ENCODE measurements around the gene EIF2S1. TPM values are rescaled to one million over a fixed set of nuclear protein-coding genes. Genes with fewer than 3 reads are reported as not detected.

EIF2S1 gene
- total and polyA plus RNA-seq, 2 of the 13 experiments (the other 11 are each of a cell fraction or from before 2014, with no cell fraction given), result 49.1 to 246 TPM

DNA sequence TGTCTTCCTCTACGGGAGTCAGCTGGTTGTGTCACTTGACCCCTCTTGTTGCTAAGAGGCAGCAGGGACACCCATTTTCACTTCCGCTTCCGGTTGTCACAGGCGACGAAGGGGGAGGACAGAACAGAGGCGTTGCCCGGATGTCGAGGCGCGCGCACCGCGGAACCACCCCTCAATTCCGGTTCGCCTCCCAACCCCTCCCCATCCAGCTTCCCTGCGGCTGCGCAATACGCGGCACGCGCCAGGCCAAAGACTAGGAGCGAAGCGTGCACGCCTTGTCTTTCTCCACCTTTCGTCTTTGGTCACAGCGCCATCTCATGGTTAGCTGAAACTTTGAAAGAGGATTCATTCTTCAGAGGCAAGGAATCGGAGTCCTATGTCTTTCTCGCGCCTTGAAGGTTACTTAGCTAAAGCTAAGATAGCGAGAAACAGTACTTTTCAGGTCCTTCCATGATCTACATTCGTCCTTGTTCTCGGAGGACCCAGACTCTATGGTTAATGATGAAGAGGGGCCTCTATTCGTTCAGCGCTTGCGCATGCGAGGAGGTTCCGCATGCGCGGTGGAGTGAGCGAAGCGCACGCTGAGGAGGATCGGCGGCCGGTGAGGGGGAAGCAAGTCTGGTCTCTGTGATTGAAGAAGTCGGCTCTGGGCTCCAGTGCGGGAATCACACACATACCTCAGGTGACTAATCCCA is at the start of gene EIF2S1, which contains the start of gene ATP6V1D (continued):
- peak; percentile 97 for TF ChIP-seq GABPB1 (CRISPR knock-in tag; IDR thresholded peaks at IDR 0.05)
- TF ChIP-seq FOXP1 (IDR thresholded peaks at IDR 0.05), result no peak
- peak; percentile 14; the same call in 1 of the 2 replicates for TF ChIP-seq FOXP1 (CRISPR knock-in tag; IDR thresholded peaks at IDR 0.05)
- peak; percentile 64; the same call in 1 of the 2 replicates for TF ChIP-seq IKZF5 (CRISPR knock-in tag; IDR thresholded peaks at IDR 0.05)
- TF ChIP-seq YEATS4 (CRISPR knock-in tag; IDR thresholded peaks at IDR 0.05; ENCODE audit: borderline replicate concordance), result peak; percentile 86; the same call in 1 of the 2 replicates
- peak; percentile 85 for TF ChIP-seq TARDBP (CRISPR knock-in tag; IDR thresholded peaks at IDR 0.05)
- no peak for TF ChIP-seq ZNF10 (CRISPR knock-in tag; IDR thresholded peaks at IDR 0.05; ENCODE audit: borderline replicate concordance, low read depth)
- no peak for TF ChIP-seq ZFP36 (IDR thresholded peaks at IDR 0.05; ENCODE audit: borderline replicate concordance, low read depth, low read length, partially characterized antibody)
- no peak for TF ChIP-seq HMG20A (CRISPR knock-in tag; IDR thresholded peaks at IDR 0.05; ENCODE audit: borderline replicate concordance)
- no peak for TF ChIP-seq GTF3A (CRISPR knock-in tag; conservative IDR thresholded peaks at IDR 0.05)
- peak; percentile 12; the same call in 1 of the 2 replicates for TF ChIP-seq ZNF24 (IDR thresholded peaks at IDR 0.05)
- peak; percentile 96 for TF ChIP-seq PHF20 (CRISPR knock-in tag; IDR thresholded peaks at IDR 0.05)
- peak; percentile 74; the same call in 1 of the 2 replicates for TF ChIP-seq ZNF580 (CRISPR knock-in tag; IDR thresholded peaks at IDR 0.05; ENCODE audit: borderline replicate concordance, low read depth)
- TF ChIP-seq PCBP1 (IDR thresholded peaks at IDR 0.05; ENCODE audit: borderline replicate concordance, low read depth, low read length), result no peak
- TF ChIP-seq SYNCRIP (IDR thresholded peaks at IDR 0.05; ENCODE audit: insufficient read depth, low read depth, low read length), result no peak
- TF ChIP-seq ZNF782 (CRISPR knock-in tag; IDR thresholded peaks at IDR 0.05; ENCODE audit: borderline replicate concordance), result no peak; the same call in 1 of the 2 replicates
- TF ChIP-seq IRF9 (CRISPR knock-in tag; IDR thresholded peaks at IDR 0.05; ENCODE audit: borderline replicate concordance), result no peak; the same call in 1 of the 2 replicates
- 0 out of 2 replicates have a peak, but pooled peaks have one; percentile 25 for TF ChIP-seq STAG1 (CRISPR knock-in tag; IDR thresholded peaks at IDR 0.05)
- peak; percentile 43; the same call in 1 of the 2 replicates for TF ChIP-seq NCOR1 (IDR thresholded peaks at IDR 0.05; ENCODE audit: borderline replicate concordance, low read length)
- TF ChIP-seq SIX4 (CRISPR knock-in tag; IDR thresholded peaks at IDR 0.05), result peak; percentile 84
- TF ChIP-seq, protein P1, sequence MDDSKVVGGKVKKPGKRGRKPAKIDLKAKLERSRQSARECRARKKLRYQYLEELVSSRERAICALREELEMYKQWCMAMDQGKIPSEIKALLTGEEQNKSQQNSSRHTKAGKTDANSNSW (CRISPR knock-in tag; IDR thresholded peaks at IDR 0.05; ENCODE audit: borderline replicate concordance), result no peak
- no peak for TF ChIP-seq ZNF446 (CRISPR knock-in tag; IDR thresholded peaks at IDR 0.05)
- TF ChIP-seq HMGA1 (CRISPR knock-in tag; conservative IDR thresholded peaks at IDR 0.05), result no peak
- TF ChIP-seq ZNF20 (CRISPR knock-in tag; IDR thresholded peaks at IDR 0.05), result no peak
- 0 out of 2 replicates have a peak, but pooled peaks have one; percentile 51 for TF ChIP-seq HOMEZ (CRISPR knock-in tag; IDR thresholded peaks at IDR 0.05; ENCODE audit: low read depth)
- peak; percentile 93 for TF ChIP-seq ZNF501 (CRISPR knock-in tag; IDR thresholded peaks at IDR 0.05)
- TF ChIP-seq RNF2 (conservative IDR thresholded peaks at IDR 0.05; ENCODE audit: low read depth), result peak; percentile 48; the same call in 1 of the 2 replicates
- peak; percentile 48; the same call in 1 of the 2 replicates for TF ChIP-seq ZNF547 (CRISPR knock-in tag; IDR thresholded peaks at IDR 0.05)
